GM23338 (cell line): ENCODE data around the gene ABCF3. TPM values are rescaled to one million over a fixed set of nuclear protein-coding genes. Genes with fewer than 3 reads are reported as not detected.

Experiments
- ATAC-seq: fragments of 200-7000 bp; cut with Tn5 transposase; 3 replicates; pipeline ENCODE4 v1.9.1; 2020
- DNase-seq: peaks from one replicate; pipeline ENCODE4 v3.0.0-alpha.2; 2015; ENCODE audit warnings: low spot score
- H2AFZ ChIP-seq: fragments of 200-600 bp; sonication (generic); 2 replicates; pipeline ENCODE4 v1.8.0; 2016; ENCODE audit warnings: antibody characterized with exemption, mild to moderate bottlenecking, moderate library complexity
- H3F3A ChIP-seq: fragments of 200-600 bp; sonication (generic); replicated peaks from 2 replicates; pipeline ENCODE4 v1.8.0; 2017; ENCODE audit warnings: antibody characterized with exemption, mixed run types, low read depth
- H3K27ac ChIP-seq: fragments of 200-600 bp; sonication (generic); 2 replicates; pipeline ENCODE4 v1.6.1; 2016; ENCODE audit warnings: low read depth
- H3K27me3 ChIP-seq: fragments of 200-600 bp; sonication (generic); 2 replicates; pipeline ENCODE4 v1.8.0; 2016; ENCODE audit warnings: mild to moderate bottlenecking, mixed run types, moderate library complexity; ENCODE audit not compliant: insufficient read depth
- H3K36me3 ChIP-seq: fragments of 200-600 bp; sonication (generic); 2 replicates; pipeline ENCODE4 v1.8.0; 2016; ENCODE audit warnings: mild to moderate bottlenecking; ENCODE audit not compliant: insufficient read depth
- H3K4me1 ChIP-seq: fragments of 200-600 bp; sonication (generic); 2 replicates; pipeline ENCODE4 v1.8.0; 2016; ENCODE audit warnings: mild to moderate bottlenecking, moderate library complexity; ENCODE audit not compliant: insufficient read depth
- H3K4me2 ChIP-seq: fragments of 200-600 bp; sonication (generic); 2 replicates; pipeline ENCODE4 v1.7.1; 2017; ENCODE audit warnings: mixed run types
- H3K4me3 ChIP-seq: fragments of 200-600 bp; sonication (generic); 2 replicates; pipeline ENCODE4 v1.6.1; 2016; ENCODE audit warnings: mixed run types
- H3K79me2 ChIP-seq: fragments of 200-600 bp; sonication (generic); replicated peaks from 2 replicates; pipeline ENCODE4 v1.8.0; 2017; ENCODE audit warnings: mild to moderate bottlenecking; ENCODE audit not compliant: insufficient read depth
- H3K9me2 ChIP-seq: fragments of 200-600 bp; sonication (generic); 2 replicates; pipeline ENCODE4 v1.8.0; 2017; ENCODE audit not compliant: insufficient read depth
- H4K20me1 ChIP-seq: fragments of 200-600 bp; sonication (generic); replicated peaks from 2 replicates; pipeline ENCODE4 v1.8.0; 2017; ENCODE audit warnings: mild to moderate bottlenecking; ENCODE audit not compliant: insufficient read depth
- H3K27ac Mint-ChIP-seq: 2 replicates; pipeline ENCODE4 v1.8.0; 2020; ENCODE audit warnings: inconsistent platforms, mild to moderate bottlenecking, moderate library complexity, mixed read lengths
- H3K27me3 Mint-ChIP-seq: 3 replicates; pipeline ENCODE4 v1.8.0; 2022; ENCODE audit warnings: low read depth, mild to moderate bottlenecking, moderate library complexity, mixed read lengths, inconsistent platforms; ENCODE audit not compliant: insufficient read depth, poor library complexity
- H3K36me3 Mint-ChIP-seq: 3 replicates; pipeline ENCODE4 v1.8.0; 2021; ENCODE audit warnings: low read depth, mild to moderate bottlenecking, inconsistent platforms, moderate library complexity, mixed read lengths
- H3K4me1 Mint-ChIP-seq: 3 replicates; pipeline ENCODE4 v1.8.0; 2020; ENCODE audit warnings: mild to moderate bottlenecking, inconsistent platforms, mixed read lengths
- H3K4me3 Mint-ChIP-seq: 3 replicates; pipeline ENCODE4 v1.8.0; 2021; ENCODE audit warnings: moderate library complexity, mild to moderate bottlenecking, inconsistent platforms, mixed read lengths
- H3K9me3 Mint-ChIP-seq: 3 replicates; pipeline ENCODE4 v1.8.0; 2020; ENCODE audit warnings: moderate library complexity, mild to moderate bottlenecking, inconsistent platforms, mixed read lengths
- EZH2 ChIP-seq: fragments of 200-600 bp; sonication (generic); IDR thresholded peaks from one replicate; pipeline ENCODE4 v1.8.0; 2017; ENCODE audit warnings: antibody characterized with exemption, mild to moderate bottlenecking, low read depth; ENCODE audit not compliant: unreplicated experiment
- POLR2AphosphoS5 ChIP-seq: IDR thresholded peaks from 2 replicates; pipeline ENCODE4 v1.6.1; 2016; ENCODE audit warnings: antibody characterized with exemption, low read depth
- ZNF114 ChIP-seq: fragments of 250-450 bp; sonication (Bioruptor Pico); IDR thresholded peaks from 2 replicates; pipeline ENCODE4 v1.5.0; 2020; ENCODE audit warnings: mild to moderate bottlenecking, moderate library complexity
- ZNF331 ChIP-seq: fragments of 250-450 bp; sonication (Bioruptor Pico); IDR thresholded peaks from 2 replicates; pipeline ENCODE4 v1.5.0; 2020; ENCODE audit warnings: low read depth, mild to moderate bottlenecking, moderate library complexity
- polyA plus RNA-seq: library from polyadenylated mRNA; unstranded; fragments of >200 nt; fragmentation: Nextera tagmentation; extraction: Ambion mirVana; gene quantifications from 2 replicates; pipeline ENCODE4 v1.2.1, GENCODE V29; 2016
- total RNA-seq: library from RNA; depleted of rRNA; stranded (reverse); fragments of >200 nt; shearing (Covaris generic); gene quantifications from 2 replicates; pipeline ENCODE4 v1.2.3, GENCODE V29; 2014
- TF ChIP-seq, protein P1 (sequence below), 2 experiments: fragments of 200-600 bp in 1 of 2; sonication (generic) in 1 of 2; conservative IDR thresholded peaks; 2 replicates each; pipeline versions ENCODE4 v1.5.1 to v1.6.1; 2016 to 2017; ENCODE audit warnings: antibody characterized with exemption in 2 of 2, low read depth in 2 of 2, mild to moderate bottlenecking in 2 of 2, moderate library complexity in 1 of 2
- TF ChIP-seq, protein P2 (sequence below): fragments of 250-450 bp; sonication (Bioruptor Pico); IDR thresholded peaks from 2 replicates; pipeline ENCODE4 v1.5.0; 2020; ENCODE audit warnings: mild to moderate bottlenecking, moderate library complexity

The ABCF3 gene
- total and polyA plus RNA-seq, 2 experiments from 2014 or later: 33.4 to 48.9 TPM

DNA sequence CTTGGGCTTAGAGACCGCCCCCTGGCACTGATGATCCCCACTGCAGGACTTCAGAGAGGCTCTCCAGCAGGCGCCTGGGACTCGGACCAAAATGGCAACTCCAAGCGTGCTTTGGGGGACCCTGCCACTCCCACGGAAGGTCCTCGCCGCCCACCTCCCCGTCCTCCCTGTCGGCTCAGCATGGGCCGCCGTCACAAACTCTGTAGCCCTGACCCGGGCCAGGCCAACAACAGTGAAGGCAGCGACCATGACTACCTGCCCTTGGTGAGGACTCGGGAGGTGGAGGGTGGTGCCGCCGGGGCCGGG lies 55.1 kb downstream of the ABCF3 start:
- Histone ChIP-seq H3F3A (no peaks in the 10 kb centered on the region), H3K4me3 (peak overlapping the region; percentile 62), H2AFZ (no peak overlapping the region), H3K9me2 (no peaks in the 10 kb centered on the region), H3K4me2 (peak overlapping the region; percentile 84), H4K20me1 (peaks cover 15% of the 10 kb centered on the region), H3K27me3 (peaks cover 11% of the 10 kb centered on the region), H3K4me1 (no peaks in the 10 kb centered on the region), H3K27ac (no peak overlapping the region), H3K79me2 (0 out of 2 replicates have a peak, but pooled peaks cover 2% of the 10 kb centered on the region), H3K36me3 (peaks cover 3% of the 10 kb centered on the region; the same call in 1 of the 2 replicates)
- Mint-ChIP-seq H3K27ac (no peak overlapping the region), H3K27me3 (peaks cover 9% of the 10 kb centered on the region), H3K4me1 (peaks cover 10% of the 10 kb centered on the region), H3K36me3 (peaks cover 39% of the 10 kb centered on the region), H3K9me3 (no peaks in the 10 kb centered on the region), H3K4me3 (peak overlapping the region; percentile 49; the same call in 2 of the 3 replicates)
- no peak for TF ChIP-seq ZNF114 (CRISPR knock-in tag)
- TF ChIP-seq, protein P1, sequence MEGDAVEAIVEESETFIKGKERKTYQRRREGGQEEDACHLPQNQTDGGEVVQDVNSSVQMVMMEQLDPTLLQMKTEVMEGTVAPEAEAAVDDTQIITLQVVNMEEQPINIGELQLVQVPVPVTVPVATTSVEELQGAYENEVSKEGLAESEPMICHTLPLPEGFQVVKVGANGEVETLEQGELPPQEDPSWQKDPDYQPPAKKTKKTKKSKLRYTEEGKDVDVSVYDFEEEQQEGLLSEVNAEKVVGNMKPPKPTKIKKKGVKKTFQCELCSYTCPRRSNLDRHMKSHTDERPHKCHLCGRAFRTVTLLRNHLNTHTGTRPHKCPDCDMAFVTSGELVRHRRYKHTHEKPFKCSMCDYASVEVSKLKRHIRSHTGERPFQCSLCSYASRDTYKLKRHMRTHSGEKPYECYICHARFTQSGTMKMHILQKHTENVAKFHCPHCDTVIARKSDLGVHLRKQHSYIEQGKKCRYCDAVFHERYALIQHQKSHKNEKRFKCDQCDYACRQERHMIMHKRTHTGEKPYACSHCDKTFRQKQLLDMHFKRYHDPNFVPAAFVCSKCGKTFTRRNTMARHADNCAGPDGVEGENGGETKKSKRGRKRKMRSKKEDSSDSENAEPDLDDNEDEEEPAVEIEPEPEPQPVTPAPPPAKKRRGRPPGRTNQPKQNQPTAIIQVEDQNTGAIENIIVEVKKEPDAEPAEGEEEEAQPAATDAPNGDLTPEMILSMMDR (conservative IDR thresholded peaks at IDR 0.05; ENCODE audit: low read depth in 2 of 2): no peak
- TF ChIP-seq EZH2: no peak
- peak; percentile 17 for ATAC-seq
- DNase-seq: no peak

DNA sequence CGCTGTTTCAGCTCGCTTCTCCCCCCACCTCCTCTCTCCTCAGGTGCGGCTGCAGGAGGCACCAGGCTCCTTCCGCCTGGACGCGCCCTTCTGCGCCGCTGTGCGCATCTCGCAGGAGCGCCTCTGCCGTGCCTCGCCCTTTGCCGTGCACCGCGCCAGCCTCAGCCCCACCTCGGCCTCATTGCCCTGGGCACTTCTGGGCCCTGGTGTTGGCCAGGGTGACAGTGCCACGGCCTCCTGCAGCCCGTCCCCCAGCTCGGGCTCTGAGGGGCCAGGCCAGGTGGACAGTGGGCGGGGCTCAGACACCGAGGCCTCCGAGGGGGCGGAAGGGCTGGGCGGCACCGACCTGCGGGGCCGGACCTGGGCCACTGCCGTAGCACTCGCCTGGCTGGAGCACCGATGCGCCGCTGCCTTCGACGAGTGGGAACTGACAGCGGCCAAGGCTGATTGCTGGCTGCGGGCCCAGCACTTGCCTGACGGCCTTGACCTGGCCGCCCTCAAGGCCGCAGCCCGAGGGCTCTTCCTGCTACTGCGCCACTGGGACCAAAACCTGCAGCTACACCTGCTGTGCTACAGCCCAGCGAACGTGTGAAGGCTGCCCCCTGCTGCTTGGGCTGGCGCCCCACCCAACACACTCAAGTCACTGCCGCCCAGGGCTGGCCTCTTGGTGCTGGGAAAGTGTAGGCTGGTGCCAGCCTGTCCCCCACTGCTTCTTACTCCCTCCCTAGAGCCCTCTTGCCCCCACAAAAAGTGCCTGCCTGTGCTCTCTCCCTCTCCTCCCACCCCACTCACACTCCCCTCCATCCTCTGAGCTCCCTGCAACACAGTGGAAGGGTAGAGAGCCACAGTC lies 55.7 kb downstream of the ABCF3 start:
- Histone ChIP-seq H3K4me3 (peak overlapping the region; percentile 62), H3K36me3 (peaks cover 3% of the 10 kb centered on the region; the same call in 1 of the 2 replicates), H3K9me2 (no peaks in the 10 kb centered on the region), H3K27me3 (peaks cover 11% of the 10 kb centered on the region), H3K4me1 (no peaks in the 10 kb centered on the region), H3K4me2 (peak overlapping the region; percentile 84), H3K79me2 (0 out of 2 replicates have a peak, but pooled peaks cover 2% of the 10 kb centered on the region), H2AFZ (no peak overlapping the region), H3F3A (no peaks in the 10 kb centered on the region), H4K20me1 (peaks cover 16% of the 10 kb centered on the region), H3K27ac (no peak overlapping the region)
- Mint-ChIP-seq H3K4me1 (peaks cover 10% of the 10 kb centered on the region), H3K4me3 (peak overlapping the region; percentile 49), H3K36me3 (peaks cover 40% of the 10 kb centered on the region), H3K27me3 (peaks cover 9% of the 10 kb centered on the region), H3K9me3 (no peaks in the 10 kb centered on the region), H3K27ac (no peak overlapping the region)
- DNase-seq (peak; percentile 79), ATAC-seq (peak; percentile 80)
- TF ChIP-seq POLR2AphosphoS5 (peak; percentile 49), ZNF331 (CRISPR knock-in tag) (no peak)
- TF ChIP-seq, protein P2, sequence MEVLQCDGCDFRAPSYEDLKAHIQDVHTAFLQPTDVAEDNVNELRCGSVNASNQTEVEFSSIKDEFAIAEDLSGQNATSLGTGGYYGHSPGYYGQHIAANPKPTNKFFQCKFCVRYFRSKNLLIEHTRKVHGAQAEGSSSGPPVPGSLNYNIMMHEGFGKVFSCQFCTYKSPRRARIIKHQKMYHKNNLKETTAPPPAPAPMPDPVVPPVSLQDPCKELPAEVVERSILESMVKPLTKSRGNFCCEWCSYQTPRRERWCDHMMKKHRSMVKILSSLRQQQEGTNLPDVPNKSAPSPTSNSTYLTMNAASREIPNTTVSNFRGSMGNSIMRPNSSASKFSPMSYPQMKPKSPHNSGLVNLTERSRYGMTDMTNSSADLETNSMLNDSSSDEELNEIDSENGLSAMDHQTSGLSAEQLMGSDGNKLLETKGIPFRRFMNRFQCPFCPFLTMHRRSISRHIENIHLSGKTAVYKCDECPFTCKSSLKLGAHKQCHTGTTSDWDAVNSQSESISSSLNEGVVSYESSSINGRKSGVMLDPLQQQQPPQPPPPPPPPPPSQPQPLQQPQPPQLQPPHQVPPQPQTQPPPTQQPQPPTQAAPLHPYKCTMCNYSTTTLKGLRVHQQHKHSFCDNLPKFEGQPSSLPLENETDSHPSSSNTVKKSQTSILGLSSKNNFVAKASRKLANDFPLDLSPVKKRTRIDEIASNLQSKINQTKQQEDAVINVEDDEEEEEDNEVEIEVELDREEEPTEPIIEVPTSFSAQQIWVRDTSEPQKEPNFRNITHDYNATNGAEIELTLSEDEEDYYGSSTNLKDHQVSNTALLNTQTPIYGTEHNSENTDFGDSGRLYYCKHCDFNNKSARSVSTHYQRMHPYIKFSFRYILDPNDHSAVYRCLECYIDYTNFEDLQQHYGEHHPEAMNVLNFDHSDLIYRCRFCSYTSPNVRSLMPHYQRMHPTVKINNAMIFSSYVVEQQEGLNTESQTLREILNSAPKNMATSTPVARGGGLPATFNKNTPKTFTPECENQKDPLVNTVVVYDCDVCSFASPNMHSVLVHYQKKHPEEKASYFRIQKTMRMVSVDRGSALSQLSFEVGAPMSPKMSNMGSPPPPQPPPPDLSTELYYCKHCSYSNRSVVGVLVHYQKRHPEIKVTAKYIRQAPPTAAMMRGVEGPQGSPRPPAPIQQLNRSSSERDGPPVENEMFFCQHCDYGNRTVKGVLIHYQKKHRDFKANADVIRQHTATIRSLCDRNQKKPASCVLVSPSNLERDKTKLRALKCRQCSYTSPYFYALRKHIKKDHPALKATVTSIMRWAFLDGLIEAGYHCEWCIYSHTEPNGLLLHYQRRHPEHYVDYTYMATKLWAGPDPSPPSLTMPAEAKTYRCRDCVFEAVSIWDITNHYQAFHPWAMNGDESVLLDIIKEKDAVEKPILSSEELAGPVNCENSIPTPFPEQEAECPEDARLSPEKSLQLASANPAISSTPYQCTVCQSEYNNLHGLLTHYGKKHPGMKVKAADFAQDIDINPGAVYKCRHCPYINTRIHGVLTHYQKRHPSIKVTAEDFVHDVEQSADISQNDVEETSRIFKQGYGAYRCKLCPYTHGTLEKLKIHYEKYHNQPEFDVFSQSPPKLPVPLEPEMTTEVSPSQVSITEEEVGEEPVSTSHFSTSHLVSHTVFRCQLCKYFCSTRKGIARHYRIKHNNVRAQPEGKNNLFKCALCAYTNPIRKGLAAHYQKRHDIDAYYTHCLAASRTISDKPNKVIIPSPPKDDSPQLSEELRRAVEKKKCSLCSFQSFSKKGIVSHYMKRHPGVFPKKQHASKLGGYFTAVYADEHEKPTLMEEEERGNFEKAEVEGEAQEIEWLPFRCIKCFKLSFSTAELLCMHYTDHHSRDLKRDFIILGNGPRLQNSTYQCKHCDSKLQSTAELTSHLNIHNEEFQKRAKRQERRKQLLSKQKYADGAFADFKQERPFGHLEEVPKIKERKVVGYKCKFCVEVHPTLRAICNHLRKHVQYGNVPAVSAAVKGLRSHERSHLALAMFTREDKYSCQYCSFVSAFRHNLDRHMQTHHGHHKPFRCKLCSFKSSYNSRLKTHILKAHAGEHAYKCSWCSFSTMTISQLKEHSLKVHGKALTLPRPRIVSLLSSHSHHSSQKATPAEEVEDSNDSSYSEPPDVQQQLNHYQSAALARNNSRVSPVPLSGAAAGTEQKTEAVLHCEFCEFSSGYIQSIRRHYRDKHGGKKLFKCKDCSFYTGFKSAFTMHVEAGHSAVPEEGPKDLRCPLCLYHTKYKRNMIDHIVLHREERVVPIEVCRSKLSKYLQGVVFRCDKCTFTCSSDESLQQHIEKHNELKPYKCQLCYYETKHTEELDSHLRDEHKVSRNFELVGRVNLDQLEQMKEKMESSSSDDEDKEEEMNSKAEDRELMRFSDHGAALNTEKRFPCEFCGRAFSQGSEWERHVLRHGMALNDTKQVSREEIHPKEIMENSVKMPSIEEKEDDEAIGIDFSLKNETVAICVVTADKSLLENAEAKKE: no peak
- TF ChIP-seq, protein P1 (conservative IDR thresholded peaks at IDR 0.05; ENCODE audit: low read depth in 2 of 2): peak; percentile 36 to 73; a peak in 3 of 4 replicates
